ENCODE measurements around the gene DLG5.

DNA sequence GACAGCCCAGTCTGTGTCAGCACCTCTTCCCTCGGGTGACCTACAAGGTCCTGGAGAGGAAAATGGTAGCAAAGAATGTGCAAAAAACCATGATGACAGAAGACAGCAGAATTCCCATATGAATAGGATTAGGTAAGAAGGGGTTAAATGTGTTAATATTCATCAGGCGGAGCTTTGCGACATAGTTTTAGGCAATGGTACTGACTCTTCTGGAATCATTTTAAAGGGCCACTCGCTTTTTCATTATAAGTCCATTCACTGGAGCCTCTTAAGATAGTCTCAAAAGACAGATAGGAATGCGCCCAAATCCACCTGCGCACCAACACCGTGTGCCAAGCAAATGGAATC lies 38.2 kb downstream of the DLG5 start:
- TF ChIP-seq, protein P1, sequence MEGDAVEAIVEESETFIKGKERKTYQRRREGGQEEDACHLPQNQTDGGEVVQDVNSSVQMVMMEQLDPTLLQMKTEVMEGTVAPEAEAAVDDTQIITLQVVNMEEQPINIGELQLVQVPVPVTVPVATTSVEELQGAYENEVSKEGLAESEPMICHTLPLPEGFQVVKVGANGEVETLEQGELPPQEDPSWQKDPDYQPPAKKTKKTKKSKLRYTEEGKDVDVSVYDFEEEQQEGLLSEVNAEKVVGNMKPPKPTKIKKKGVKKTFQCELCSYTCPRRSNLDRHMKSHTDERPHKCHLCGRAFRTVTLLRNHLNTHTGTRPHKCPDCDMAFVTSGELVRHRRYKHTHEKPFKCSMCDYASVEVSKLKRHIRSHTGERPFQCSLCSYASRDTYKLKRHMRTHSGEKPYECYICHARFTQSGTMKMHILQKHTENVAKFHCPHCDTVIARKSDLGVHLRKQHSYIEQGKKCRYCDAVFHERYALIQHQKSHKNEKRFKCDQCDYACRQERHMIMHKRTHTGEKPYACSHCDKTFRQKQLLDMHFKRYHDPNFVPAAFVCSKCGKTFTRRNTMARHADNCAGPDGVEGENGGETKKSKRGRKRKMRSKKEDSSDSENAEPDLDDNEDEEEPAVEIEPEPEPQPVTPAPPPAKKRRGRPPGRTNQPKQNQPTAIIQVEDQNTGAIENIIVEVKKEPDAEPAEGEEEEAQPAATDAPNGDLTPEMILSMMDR (IDR thresholded peaks at IDR 0.05) = no peak
- no peak for TF ChIP-seq POLR2A (IDR thresholded peaks at IDR 0.05)

Data from Peyer's patch (tissue), 4 donors.